GM19043 (cell line): ENCODE data around the gene VGLL4.
"Not testable (repeated sequence)": the region's sequence is repeated elsewhere in the genome, so short reads cannot be mapped to it uniquely, and the experiment has no call there.

Experiments used
- ATAC-seq: cut with Tn5 transposase; IDR thresholded peaks from one replicate; pipeline ENCODE4 v1.9.1; 2021; ENCODE audit warnings: low read depth; ENCODE audit not compliant: unreplicated experiment

Gene VGLL4

GRCh38 chr3:11591391-11592282 lies 52.1 kb downstream of the VGLL4 start:
- ATAC-seq = no peak

GRCh38 chr3:11591002-11591355 lies 52.7 kb downstream of the VGLL4 start:
- no peak for ATAC-seq

GRCh38 chr3:11589706-11590105 lies 54.0 kb downstream of the VGLL4 start:
- no peak for ATAC-seq

GRCh38 chr3:11588755-11589154 lies 55.0 kb downstream of the VGLL4 start:
- no peak for ATAC-seq

GRCh38 chr3:11588338-11588737 lies 55.4 kb downstream of the VGLL4 start:
- ATAC-seq = no peak

- no peak for ATAC-seq
Measured at GRCh38 chr3:11587766-11588165, 55.9 kb downstream of the VGLL4 start.

- no peak for ATAC-seq
Measured at GRCh38 chr3:11584570-11584969, 59.1 kb downstream of the VGLL4 start.

- no peak for ATAC-seq
Measured at GRCh38 chr3:11583638-11584046, 60.1 kb downstream of the VGLL4 start.

- ATAC-seq = no peak
Measured at GRCh38 chr3:11583235-11583634, 60.5 kb downstream of the VGLL4 start.

GRCh38 chr3:11582191-11582968 lies 61.3 kb downstream of the VGLL4 start:
- ATAC-seq = peak; percentile 58

- no peak for ATAC-seq
Measured at GRCh38 chr3:11581237-11582190, 62.2 kb downstream of the VGLL4 start.

GRCh38 chr3:11580645-11581044 lies 63.1 kb downstream of the VGLL4 start:
- no peak for ATAC-seq

- ATAC-seq = no peak
Measured at GRCh38 chr3:11578169-11578568, 65.5 kb downstream of the VGLL4 start.

- no peak for ATAC-seq
Measured at GRCh38 chr3:11576453-11576852, 67.3 kb downstream of the VGLL4 start.

GRCh38 chr3:11575677-11576076 lies 68.0 kb downstream of the VGLL4 start:
- ATAC-seq = no peak

GRCh38 chr3:11574981-11575669 lies 68.6 kb downstream of the VGLL4 start:
- no peak for ATAC-seq

- not testable (repeated sequence) for ATAC-seq
Measured at GRCh38 chr3:11572660-11573059, 71.1 kb downstream of the VGLL4 start.

GRCh38 chr3:11570789-11571495 lies 72.8 kb downstream of the VGLL4 start:
- ATAC-seq = no peak

GRCh38 chr3:11570251-11570650 lies 73.5 kb downstream of the VGLL4 start:
- ATAC-seq = no peak
